Mucosa of stomach (tissue), 1 donor: ENCODE measurements around the gene FBXO21.

Source experiments
- H3K27me3 ChIP-seq: one replicate; pipeline ENCODE4 v1.7.0; 2013; ENCODE audit warnings: mild to moderate bottlenecking, low read length; ENCODE audit not compliant: control insufficient read depth, insufficient read depth
- H3K36me3 ChIP-seq: one replicate; pipeline ENCODE4 v1.7.0; 2013; ENCODE audit warnings: low read length; ENCODE audit not compliant: control insufficient read depth, insufficient read depth
- H3K4me1 ChIP-seq: one replicate; pipeline ENCODE4 v1.7.0; 2013; ENCODE audit warnings: mild to moderate bottlenecking, low read length; ENCODE audit not compliant: control insufficient read depth, insufficient read depth
- H3K4me3 ChIP-seq: one replicate; pipeline ENCODE4 v1.7.0; 2013; ENCODE audit warnings: low read length
- H3K9ac ChIP-seq: one replicate; pipeline ENCODE4 v1.7.0; 2013; ENCODE audit warnings: mild to moderate bottlenecking, low read length, moderate library complexity
- H3K9me3 ChIP-seq: one replicate; pipeline ENCODE4 v1.7.0; 2013; ENCODE audit warnings: mild to moderate bottlenecking, low read length, moderate library complexity; ENCODE audit not compliant: control insufficient read depth
- donor health status: Pancreatic carcinoma.

Gene FBXO21

GRCh38 chr12:117158911-117159553, 31.2 kb downstream of the FBXO21 start:
- Histone ChIP-seq H3K36me3 (peaks cover 16% of the 10 kb centered on the region), H3K9me3 (no peaks in the 10 kb centered on the region)

GRCh38 chr12:117158096-117158495, 32.2 kb downstream of the FBXO21 start:
- Histone ChIP-seq H3K4me1 (no peaks in the 10 kb centered on the region), H3K27me3 (no peaks in the 10 kb centered on the region), H3K9ac (no peak overlapping the region), H3K4me3 (no peak overlapping the region), H3K9me3 (no peaks in the 10 kb centered on the region), H3K36me3 (peaks cover 16% of the 10 kb centered on the region)

More at GRCh38 chr12:117158911-117159553, 31.2 kb downstream of the FBXO21 start:
- H3K27me3 ChIP-seq: no peaks in the 10 kb centered on the region
- no peaks in the 10 kb centered on the region for H3K4me1 ChIP-seq
- H3K9ac ChIP-seq: no peak overlapping the region
- no peak overlapping the region for H3K4me3 ChIP-seq

GRCh38 chr12:117155278-117156060, 34.8 kb downstream of the FBXO21 start:
- no peak overlapping the region for H3K4me3 ChIP-seq
- peaks cover 12% of the 10 kb centered on the region for H3K36me3 ChIP-seq

GRCh38 chr12:117152793-117153775, 37.2 kb downstream of the FBXO21 start:
- Histone ChIP-seq H3K9me3 (no peaks in the 10 kb centered on the region), H3K4me3 (no peak overlapping the region), H3K9ac (no peak overlapping the region), H3K36me3 (peaks cover 14% of the 10 kb centered on the region), H3K27me3 (no peaks in the 10 kb centered on the region), H3K4me1 (no peaks in the 10 kb centered on the region)

More at GRCh38 chr12:117155278-117156060, 34.8 kb downstream of the FBXO21 start:
- Histone ChIP-seq H3K27me3 (no peaks in the 10 kb centered on the region), H3K9ac (no peak overlapping the region), H3K4me1 (no peaks in the 10 kb centered on the region), H3K9me3 (no peaks in the 10 kb centered on the region)

GRCh38 chr12:117151403-117152031, 38.8 kb downstream of the FBXO21 start:
- Histone ChIP-seq H3K9ac (no peak overlapping the region), H3K27me3 (no peaks in the 10 kb centered on the region), H3K9me3 (no peaks in the 10 kb centered on the region), H3K36me3 (peaks cover 14% of the 10 kb centered on the region), H3K4me1 (no peaks in the 10 kb centered on the region), H3K4me3 (no peak overlapping the region)

- H3K27me3 ChIP-seq: no peaks in the 10 kb centered on the region
- peaks cover 9% of the 10 kb centered on the region for H3K36me3 ChIP-seq
- H3K4me3 ChIP-seq: no peak overlapping the region
- H3K9me3 ChIP-seq: no peaks in the 10 kb centered on the region
- H3K9ac ChIP-seq: no peak overlapping the region
- H3K4me1 ChIP-seq: no peaks in the 10 kb centered on the region
These were observed 40.8 kb downstream of the FBXO21 start for GRCh38 chr12:117149431-117149830.

GRCh38 chr12:117148642-117149041, 41.6 kb downstream of the FBXO21 start:
- Histone ChIP-seq H3K4me1 (no peaks in the 10 kb centered on the region), H3K36me3 (peaks cover 9% of the 10 kb centered on the region), H3K4me3 (no peak overlapping the region)

GRCh38 chr12:117147639-117148038, 42.6 kb downstream of the FBXO21 start:
- Histone ChIP-seq H3K4me1 (peaks cover 4% of the 10 kb centered on the region), H3K4me3 (no peak overlapping the region), H3K36me3 (peaks cover 9% of the 10 kb centered on the region), H3K9me3 (no peaks in the 10 kb centered on the region), H3K27me3 (no peaks in the 10 kb centered on the region), H3K9ac (no peak overlapping the region)

More at GRCh38 chr12:117148642-117149041, 41.6 kb downstream of the FBXO21 start:
- Histone ChIP-seq H3K27me3 (no peaks in the 10 kb centered on the region), H3K9ac (no peak overlapping the region), H3K9me3 (no peaks in the 10 kb centered on the region)

GRCh38 chr12:117145597-117146154, 44.6 kb downstream of the FBXO21 start:
- Histone ChIP-seq H3K36me3 (peaks cover 4% of the 10 kb centered on the region), H3K27me3 (no peaks in the 10 kb centered on the region), H3K9ac (no peak overlapping the region), H3K4me1 (peaks cover 12% of the 10 kb centered on the region), H3K9me3 (no peaks in the 10 kb centered on the region), H3K4me3 (no peak overlapping the region)

- Histone ChIP-seq H3K4me3 (no peak overlapping the region), H3K4me1 (peaks cover 19% of the 10 kb centered on the region), H3K9ac (no peak overlapping the region), H3K9me3 (no peaks in the 10 kb centered on the region), H3K27me3 (no peaks in the 10 kb centered on the region), H3K36me3 (no peaks in the 10 kb centered on the region)
These were observed 45.7 kb downstream of the FBXO21 start for GRCh38 chr12:117144599-117144998.

GRCh38 chr12:117143008-117143532, 47.2 kb downstream of the FBXO21 start:
- no peak overlapping the region for H3K9ac ChIP-seq
- no peaks in the 10 kb centered on the region for H3K27me3 ChIP-seq
- H3K4me1 ChIP-seq: peaks cover 19% of the 10 kb centered on the region
- H3K9me3 ChIP-seq: no peaks in the 10 kb centered on the region
- no peaks in the 10 kb centered on the region for H3K36me3 ChIP-seq
- no peak overlapping the region for H3K4me3 ChIP-seq
